KMS-11 (cell line): ENCODE results near the gene TICRR.

ENCODE experiments used
- H2AFZ ChIP-seq: fragments of 200-600 bp; sonication (generic); 2 replicates; pipeline ENCODE4 v1.6.1; 2016; ENCODE audit warnings: antibody characterized with exemption, mixed run types, low read depth
- H3K27ac ChIP-seq: fragments of 200-600 bp; sonication (generic); 2 replicates; pipeline ENCODE4 v1.6.1; 2016; ENCODE audit warnings: mild to moderate bottlenecking, mixed run types
- H3K27me3 ChIP-seq: fragments of 200-600 bp; sonication (generic); 2 replicates; pipeline ENCODE4 v1.6.1; 2017; ENCODE audit warnings: mild to moderate bottlenecking, low read depth, mixed run types, moderate library complexity; ENCODE audit not compliant: insufficient read depth
- H3K36me3 ChIP-seq: fragments of 200-600 bp; sonication (generic); 2 replicates; pipeline ENCODE4 v1.6.1; 2017; ENCODE audit warnings: mild to moderate bottlenecking, mixed run types; ENCODE audit not compliant: insufficient read depth
- H3K4me1 ChIP-seq: fragments of 200-600 bp; sonication (generic); 2 replicates; pipeline ENCODE4 v1.6.1; 2016; ENCODE audit warnings: mild to moderate bottlenecking, low read depth, mixed run types; ENCODE audit not compliant: poor library complexity, severe bottlenecking
- H3K4me2 ChIP-seq: fragments of 200-600 bp; sonication (generic); 2 replicates; pipeline ENCODE4 v1.7.0; 2016; ENCODE audit warnings: mild to moderate bottlenecking, mixed run types
- H3K4me3 ChIP-seq: fragments of 200-600 bp; sonication (generic); IDR thresholded peaks from 2 replicates; pipeline ENCODE4 v1.6.1; 2017; ENCODE audit warnings: low read depth, low read length, mixed read lengths; ENCODE audit not compliant: insufficient read depth
- H3K79me2 ChIP-seq: fragments of 200-600 bp; sonication (generic); 2 replicates; pipeline ENCODE4 v1.6.1; 2016; ENCODE audit warnings: low read depth, mixed run types; ENCODE audit not compliant: insufficient read depth
- H3K9ac ChIP-seq: fragments of 200-600 bp; sonication (generic); 2 replicates; pipeline ENCODE4 v1.6.1; 2016; ENCODE audit warnings: mild to moderate bottlenecking, mixed run types
- H4K20me1 ChIP-seq: fragments of 200-600 bp; sonication (generic); 2 replicates; pipeline ENCODE4 v1.6.1; 2016; ENCODE audit warnings: mild to moderate bottlenecking, mixed run types; ENCODE audit not compliant: insufficient read depth
- TF ChIP-seq, protein P1 (sequence below): fragments of 200-600 bp; sonication (generic); conservative IDR thresholded peaks from 2 replicates; pipeline ENCODE4 v1.6.1; 2017; ENCODE audit warnings: low read depth, mild to moderate bottlenecking, antibody characterized with exemption, low read length, moderate library complexity, mixed read lengths

Gene TICRR

DNA sequence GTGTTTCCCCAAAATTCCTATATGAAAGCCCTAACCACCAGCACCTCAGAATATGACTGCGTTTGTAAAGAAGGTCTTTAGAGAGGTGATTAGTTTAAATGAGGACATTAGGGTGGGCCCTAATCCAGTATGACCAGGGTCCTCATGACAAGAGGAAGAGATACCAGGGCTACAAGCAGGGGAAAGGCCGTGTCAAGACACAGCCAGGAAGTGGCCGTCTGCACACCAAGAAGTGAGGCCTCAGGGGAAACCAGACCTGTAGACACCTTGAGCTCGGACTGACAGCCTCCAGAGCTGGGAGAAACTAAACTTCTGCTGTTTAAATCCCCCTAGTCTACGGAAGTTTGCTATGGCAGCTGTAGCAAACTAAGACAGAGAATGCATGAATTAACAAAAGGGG lies 65.8 kb downstream of the TICRR start:
- Histone ChIP-seq H3K4me1 (no peaks in the 10 kb centered on the region), H3K79me2 (no peaks in the 10 kb centered on the region), H3K27ac (no peak overlapping the region), H4K20me1 (no peaks in the 10 kb centered on the region), H3K4me2 (no peak overlapping the region), H3K36me3 (no peaks in the 10 kb centered on the region), H3K4me3 (no peak overlapping the region), H3K27me3 (no peaks in the 10 kb centered on the region), H3K9ac (no peak overlapping the region), H2AFZ (no peak overlapping the region)
- TF ChIP-seq, protein P1, sequence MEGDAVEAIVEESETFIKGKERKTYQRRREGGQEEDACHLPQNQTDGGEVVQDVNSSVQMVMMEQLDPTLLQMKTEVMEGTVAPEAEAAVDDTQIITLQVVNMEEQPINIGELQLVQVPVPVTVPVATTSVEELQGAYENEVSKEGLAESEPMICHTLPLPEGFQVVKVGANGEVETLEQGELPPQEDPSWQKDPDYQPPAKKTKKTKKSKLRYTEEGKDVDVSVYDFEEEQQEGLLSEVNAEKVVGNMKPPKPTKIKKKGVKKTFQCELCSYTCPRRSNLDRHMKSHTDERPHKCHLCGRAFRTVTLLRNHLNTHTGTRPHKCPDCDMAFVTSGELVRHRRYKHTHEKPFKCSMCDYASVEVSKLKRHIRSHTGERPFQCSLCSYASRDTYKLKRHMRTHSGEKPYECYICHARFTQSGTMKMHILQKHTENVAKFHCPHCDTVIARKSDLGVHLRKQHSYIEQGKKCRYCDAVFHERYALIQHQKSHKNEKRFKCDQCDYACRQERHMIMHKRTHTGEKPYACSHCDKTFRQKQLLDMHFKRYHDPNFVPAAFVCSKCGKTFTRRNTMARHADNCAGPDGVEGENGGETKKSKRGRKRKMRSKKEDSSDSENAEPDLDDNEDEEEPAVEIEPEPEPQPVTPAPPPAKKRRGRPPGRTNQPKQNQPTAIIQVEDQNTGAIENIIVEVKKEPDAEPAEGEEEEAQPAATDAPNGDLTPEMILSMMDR = no peak

DNA sequence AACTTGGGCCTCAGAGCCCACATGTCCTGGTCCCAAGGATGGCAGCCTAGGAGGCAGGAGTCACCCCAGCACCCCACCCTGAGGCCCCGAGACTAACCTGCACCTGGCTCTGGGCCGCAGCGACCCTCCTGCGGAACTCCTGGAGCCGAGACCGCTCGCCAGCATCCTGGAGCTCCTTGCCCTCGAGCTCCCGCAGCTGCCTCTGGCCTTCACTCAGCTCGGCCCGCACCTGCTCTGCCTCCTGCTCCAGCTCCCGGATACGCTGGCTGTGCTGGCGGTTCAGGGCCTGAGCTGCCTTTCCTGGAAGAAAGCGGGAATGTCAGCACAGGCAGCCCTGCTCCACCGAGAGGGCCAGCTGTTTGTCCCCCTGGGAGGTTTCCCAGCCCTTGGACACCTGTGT lies 66.8 kb downstream of the TICRR start:
- Histone ChIP-seq H3K4me1 (peaks cover 3% of the 10 kb centered on the region), H3K79me2 (no peaks in the 10 kb centered on the region), H2AFZ (no peak overlapping the region), H3K9ac (no peak overlapping the region), H3K36me3 (no peaks in the 10 kb centered on the region), H3K27ac (no peak overlapping the region), H3K4me2 (no peak overlapping the region), H3K27me3 (no peaks in the 10 kb centered on the region), H3K4me3 (no peak overlapping the region), H4K20me1 (no peaks in the 10 kb centered on the region)
- TF ChIP-seq, protein P1 = no peak

GRCh38 chr15:89645680-89646079 lies 70.4 kb downstream of the TICRR start:
- Histone ChIP-seq H3K79me2 (no peaks in the 10 kb centered on the region), H3K27me3 (no peaks in the 10 kb centered on the region), H3K36me3 (no peaks in the 10 kb centered on the region), H3K4me3 (no peak overlapping the region), H4K20me1 (no peaks in the 10 kb centered on the region), H3K9ac (no peak overlapping the region), H2AFZ (no peak overlapping the region), H3K27ac (no peak overlapping the region), H3K4me1 (peaks cover 3% of the 10 kb centered on the region), H3K4me2 (no peak overlapping the region)
- TF ChIP-seq, protein P1 = no peak

DNA sequence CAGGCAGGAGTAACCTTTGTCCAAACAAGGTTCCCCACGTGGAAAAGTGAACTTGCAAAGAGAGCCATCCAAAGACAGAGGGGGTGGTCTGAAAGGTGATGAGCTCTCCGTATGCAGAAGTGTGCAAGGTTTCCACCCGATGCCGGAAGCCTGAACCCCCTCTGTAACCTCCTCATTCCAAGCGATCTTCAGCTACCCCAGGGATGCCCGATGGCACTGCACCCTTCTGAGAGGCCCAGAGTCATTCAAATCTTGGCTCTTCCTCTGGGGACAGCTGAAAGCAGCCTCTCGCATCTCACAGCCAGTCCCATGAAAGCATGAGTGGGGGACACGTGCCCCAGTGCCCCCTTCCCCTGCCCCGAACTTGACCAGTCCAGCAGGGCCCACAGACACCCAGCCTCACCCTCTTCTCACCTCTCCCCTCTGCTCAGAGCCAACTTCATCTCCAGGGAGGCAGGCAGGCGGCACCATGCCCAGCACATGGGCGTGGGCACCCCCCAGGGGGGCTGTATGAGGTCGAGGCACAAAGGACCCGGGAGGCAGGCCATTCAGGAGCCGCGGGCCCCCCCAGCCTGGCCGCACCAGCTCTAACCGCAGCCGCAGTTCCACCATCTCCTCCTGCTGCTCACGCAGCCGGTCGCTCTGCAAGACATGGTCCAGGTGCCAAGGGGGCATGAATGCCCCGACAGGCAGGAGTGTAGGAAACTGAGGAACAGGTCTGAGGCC lies 71.3 kb downstream of the TICRR start:
- peak overlapping the region; percentile 43; the same call in 1 of the 2 replicates for H2AFZ ChIP-seq
- H3K4me1 ChIP-seq = peaks cover 3% of the 10 kb centered on the region
- TF ChIP-seq, protein P1 = no peak
- H3K79me2 ChIP-seq = no peaks in the 10 kb centered on the region
- H3K9ac ChIP-seq = no peak overlapping the region
- H3K4me3 ChIP-seq = no peak overlapping the region
- no peaks in the 10 kb centered on the region for H3K27me3 ChIP-seq
- no peak overlapping the region for H3K4me2 ChIP-seq
- H4K20me1 ChIP-seq = no peaks in the 10 kb centered on the region
- no peak overlapping the region for H3K27ac ChIP-seq
- no peaks in the 10 kb centered on the region for H3K36me3 ChIP-seq
